WTC11 (cell line): ENCODE data around the gene STK39. TPM values are rescaled to one million over a fixed set of nuclear protein-coding genes. Genes with fewer than 3 reads are reported as not detected.

Experiments
- ATAC-seq: fragments of 200-7000 bp; cut with Tn5 transposase; 2 replicates; pipeline ENCODE4 v1.10.0; 2021; ENCODE audit warnings: mild to moderate bottlenecking, moderate library complexity
- CTCF ChIA-PET: fragments of 300-600 bp; sonication (Branson Sonifier 250); formaldehyde crosslinking; loops from one replicate; lab custom pipeline; 2021; ENCODE audit warnings: antibody characterized with exemption; lab: Charles Lee
- POLR2A ChIA-PET: fragments of 350-600 bp; sonication (Branson Sonifier 250); formaldehyde crosslinking; loops from one replicate; lab custom pipeline; 2021; ENCODE audit warnings: antibody characterized with exemption; lab: Charles Lee
- DNase-seq: peaks from one replicate; pipeline ENCODE4 v3.0.0; 2021; ENCODE audit warnings: low spot score
- H3K27ac Mint-ChIP-seq: 2 replicates; pipeline ENCODE4 v1.8.0; 2021; ENCODE audit warnings: mixed read lengths
- H3K27me3 Mint-ChIP-seq: 2 replicates; pipeline ENCODE4 v1.8.0; 2021; ENCODE audit warnings: low read depth, mild to moderate bottlenecking, moderate library complexity, mixed read lengths
- H3K36me3 Mint-ChIP-seq: 2 replicates; pipeline ENCODE4 v1.8.0; 2021; ENCODE audit warnings: mixed read lengths
- H3K4me1 Mint-ChIP-seq: 2 replicates; pipeline ENCODE4 v1.8.0; 2022; ENCODE audit warnings: mixed read lengths
- H3K4me3 Mint-ChIP-seq: 2 replicates; pipeline ENCODE4 v1.8.0; 2021; ENCODE audit warnings: mild to moderate bottlenecking, moderate library complexity, mixed read lengths
- H3K9me3 Mint-ChIP-seq: 2 replicates; pipeline ENCODE4 v1.8.0; 2021; ENCODE audit warnings: mixed read lengths
- AR ChIP-seq: fragments of 250-450 bp; sonication (Bioruptor Pico); IDR thresholded peaks from 2 replicates; pipeline ENCODE4 v1.9.0; 2021; ENCODE audit warnings: mild to moderate bottlenecking
- CBFB ChIP-seq: sonication (generic); formaldehyde crosslinking; IDR thresholded peaks from 2 replicates; pipeline ENCODE4 v1.8.1; 2022; ENCODE audit warnings: mild to moderate bottlenecking, low read depth, missing genetic modification reagents
- CREB1 ChIP-seq: sonication (generic); formaldehyde crosslinking; IDR thresholded peaks from 2 replicates; pipeline ENCODE4 v1.8.0; 2023; ENCODE audit warnings: mild to moderate bottlenecking, missing genetic modification reagents
- ESRRA ChIP-seq: sonication (generic); formaldehyde crosslinking; IDR thresholded peaks from 2 replicates; pipeline ENCODE4 v1.8.1; 2022; ENCODE audit warnings: mild to moderate bottlenecking, missing genetic modification reagents, borderline replicate concordance
- GABPB1 ChIP-seq: sonication (generic); formaldehyde crosslinking; IDR thresholded peaks from 2 replicates; pipeline ENCODE4 v1.8.1; 2023; ENCODE audit warnings: mild to moderate bottlenecking, missing genetic modification reagents
- NFYB ChIP-seq: sonication (generic); formaldehyde crosslinking; conservative IDR thresholded peaks from 2 replicates; pipeline ENCODE4 v1.8.0; 2022; ENCODE audit warnings: low read depth, missing genetic modification reagents
- STAT6 ChIP-seq: sonication (generic); formaldehyde crosslinking; conservative IDR thresholded peaks from 2 replicates; pipeline ENCODE4 v1.8.1; 2023; ENCODE audit warnings: mild to moderate bottlenecking, low read depth, missing genetic modification reagents, moderate library complexity
- ZBTB21 ChIP-seq: sonication (generic); formaldehyde crosslinking; IDR thresholded peaks from 2 replicates; pipeline ENCODE4 v1.8.1; 2023; ENCODE audit warnings: mild to moderate bottlenecking, missing genetic modification reagents, borderline replicate concordance
- ZNF138 ChIP-seq: sonication (generic); formaldehyde crosslinking; conservative IDR thresholded peaks from 2 replicates; pipeline ENCODE4 v1.8.1; 2022; ENCODE audit warnings: mild to moderate bottlenecking, moderate library complexity, missing genetic modification reagents
- ZNF317 ChIP-seq: sonication (generic); formaldehyde crosslinking; IDR thresholded peaks from 2 replicates; pipeline ENCODE4 v1.8.1; 2023; ENCODE audit warnings: low read depth, mild to moderate bottlenecking, moderate library complexity, missing genetic modification reagents, borderline replicate concordance
- ZNF671 ChIP-seq: fragments of 250-450 bp; sonication (Bioruptor Pico); IDR thresholded peaks from 2 replicates; pipeline ENCODE4 v1.8.0; 2021; ENCODE audit warnings: mild to moderate bottlenecking
- total RNA-seq: library from RNA; stranded (reverse); gene quantifications from 3 replicates; pipeline ENCODE4 v1.2.3, GENCODE V29; 2021
- TF ChIP-seq, protein P1 (sequence below): sonication (generic); formaldehyde crosslinking; IDR thresholded peaks from 2 replicates; pipeline ENCODE4 v1.8.0; 2023; ENCODE audit warnings: missing genetic modification reagents, mild to moderate bottlenecking, borderline replicate concordance
- TF ChIP-seq, protein P2 (sequence below): sonication (generic); formaldehyde crosslinking; IDR thresholded peaks from 2 replicates; pipeline ENCODE4 v1.8.0; 2022; ENCODE audit warnings: mild to moderate bottlenecking, missing genetic modification reagents
- TF ChIP-seq, protein P3 (sequence below): fragments of 250-450 bp; sonication (Bioruptor Pico); IDR thresholded peaks from 2 replicates; pipeline ENCODE4 v1.9.0; 2021; ENCODE audit warnings: mild to moderate bottlenecking

The STK39 gene
- total RNA-seq, 1 experiment from 2014 or later, result 20.5 TPM

DNA sequence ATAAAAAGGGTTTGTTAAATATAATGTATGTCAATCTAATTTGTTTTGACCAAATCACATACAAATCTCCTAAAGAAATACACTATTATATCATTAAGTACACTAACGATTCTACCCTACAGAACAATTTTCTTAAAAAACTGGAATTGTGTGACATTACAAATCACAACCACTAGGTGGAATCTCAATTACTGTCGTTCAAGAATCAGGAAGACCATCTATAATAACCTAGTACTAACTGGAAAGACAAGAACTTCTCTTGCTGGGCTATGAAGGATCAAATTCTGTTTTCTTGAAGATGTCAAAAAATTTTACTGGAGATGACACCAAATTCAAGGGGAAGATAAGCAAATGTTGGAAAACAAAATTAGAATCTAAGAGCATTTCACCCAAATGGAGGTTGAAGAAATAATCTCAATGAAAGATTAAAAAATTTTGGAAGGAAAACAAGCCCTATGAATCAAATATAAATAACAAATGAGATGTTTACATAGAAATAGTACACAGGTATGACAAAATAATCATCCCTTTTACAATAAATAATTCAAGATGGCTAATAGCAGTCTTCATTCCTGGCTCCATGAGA is 110.9 kb downstream of the STK39 start (continued):
- TF ChIP-seq, protein P1, sequence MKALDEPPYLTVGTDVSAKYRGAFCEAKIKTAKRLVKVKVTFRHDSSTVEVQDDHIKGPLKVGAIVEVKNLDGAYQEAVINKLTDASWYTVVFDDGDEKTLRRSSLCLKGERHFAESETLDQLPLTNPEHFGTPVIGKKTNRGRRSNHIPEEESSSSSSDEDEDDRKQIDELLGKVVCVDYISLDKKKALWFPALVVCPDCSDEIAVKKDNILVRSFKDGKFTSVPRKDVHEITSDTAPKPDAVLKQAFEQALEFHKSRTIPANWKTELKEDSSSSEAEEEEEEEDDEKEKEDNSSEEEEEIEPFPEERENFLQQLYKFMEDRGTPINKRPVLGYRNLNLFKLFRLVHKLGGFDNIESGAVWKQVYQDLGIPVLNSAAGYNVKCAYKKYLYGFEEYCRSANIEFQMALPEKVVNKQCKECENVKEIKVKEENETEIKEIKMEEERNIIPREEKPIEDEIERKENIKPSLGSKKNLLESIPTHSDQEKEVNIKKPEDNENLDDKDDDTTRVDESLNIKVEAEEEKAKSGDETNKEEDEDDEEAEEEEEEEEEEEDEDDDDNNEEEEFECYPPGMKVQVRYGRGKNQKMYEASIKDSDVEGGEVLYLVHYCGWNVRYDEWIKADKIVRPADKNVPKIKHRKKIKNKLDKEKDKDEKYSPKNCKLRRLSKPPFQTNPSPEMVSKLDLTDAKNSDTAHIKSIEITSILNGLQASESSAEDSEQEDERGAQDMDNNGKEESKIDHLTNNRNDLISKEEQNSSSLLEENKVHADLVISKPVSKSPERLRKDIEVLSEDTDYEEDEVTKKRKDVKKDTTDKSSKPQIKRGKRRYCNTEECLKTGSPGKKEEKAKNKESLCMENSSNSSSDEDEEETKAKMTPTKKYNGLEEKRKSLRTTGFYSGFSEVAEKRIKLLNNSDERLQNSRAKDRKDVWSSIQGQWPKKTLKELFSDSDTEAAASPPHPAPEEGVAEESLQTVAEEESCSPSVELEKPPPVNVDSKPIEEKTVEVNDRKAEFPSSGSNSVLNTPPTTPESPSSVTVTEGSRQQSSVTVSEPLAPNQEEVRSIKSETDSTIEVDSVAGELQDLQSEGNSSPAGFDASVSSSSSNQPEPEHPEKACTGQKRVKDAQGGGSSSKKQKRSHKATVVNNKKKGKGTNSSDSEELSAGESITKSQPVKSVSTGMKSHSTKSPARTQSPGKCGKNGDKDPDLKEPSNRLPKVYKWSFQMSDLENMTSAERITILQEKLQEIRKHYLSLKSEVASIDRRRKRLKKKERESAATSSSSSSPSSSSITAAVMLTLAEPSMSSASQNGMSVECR (CRISPR knock-in tag), result no peak

DNA sequence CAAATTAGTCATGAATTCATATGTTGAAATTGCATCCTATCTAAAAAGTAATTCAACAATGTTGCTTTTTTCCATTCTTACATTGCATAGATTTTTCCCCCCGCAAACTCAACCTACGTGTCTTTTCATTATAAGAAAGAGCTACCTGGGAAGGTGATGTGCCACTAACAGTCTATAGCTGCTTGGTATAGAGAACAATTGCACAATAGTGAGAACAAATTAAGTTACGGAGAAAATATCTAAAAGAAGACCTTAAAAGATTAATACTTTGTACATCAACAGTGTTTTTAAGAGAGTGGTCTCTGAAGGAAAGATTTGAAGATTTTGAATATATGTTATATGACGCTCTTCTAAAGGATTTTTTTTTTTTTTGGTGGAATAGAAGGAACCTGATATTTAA is 111.8 kb downstream of the STK39 start:
- POLR2A ChIA-PET, result interaction anchor here (0.6 kb wide), 1 partner anchor 44 kb away, joined by 3 read pairs; no protein-coding TSS in a partner anchor
- Mint-ChIP-seq H3K4me1 (peaks cover 46% of the 10 kb centered on the region), H3K9me3 (no peaks in the 10 kb centered on the region), H3K4me3 (no peak overlapping the region), H3K27me3 (no peaks in the 10 kb centered on the region)
- DNase-seq, result no peak
- CTCF ChIA-PET, result interaction anchor here (0.6 to 1.7 kb wide), 5 partner anchors 17 to 1776 kb away, joined by 3 to 10 read pairs (median 4); no protein-coding TSS in a partner anchor
- TF ChIP-seq ESRRA (CRISPR knock-in tag), result no peak
- TF ChIP-seq AR (CRISPR knock-in tag), result no peak
- no peak for TF ChIP-seq ZNF671 (CRISPR knock-in tag)
- no peak for TF ChIP-seq STAT6 (CRISPR knock-in tag)
- no peak for TF ChIP-seq CBFB (CRISPR knock-in tag)
- TF ChIP-seq ZBTB21 (CRISPR knock-in tag), result no peak
- TF ChIP-seq GABPB1, result no peak
- TF ChIP-seq NFYB (CRISPR knock-in tag), result no peak
- TF ChIP-seq, protein P2, sequence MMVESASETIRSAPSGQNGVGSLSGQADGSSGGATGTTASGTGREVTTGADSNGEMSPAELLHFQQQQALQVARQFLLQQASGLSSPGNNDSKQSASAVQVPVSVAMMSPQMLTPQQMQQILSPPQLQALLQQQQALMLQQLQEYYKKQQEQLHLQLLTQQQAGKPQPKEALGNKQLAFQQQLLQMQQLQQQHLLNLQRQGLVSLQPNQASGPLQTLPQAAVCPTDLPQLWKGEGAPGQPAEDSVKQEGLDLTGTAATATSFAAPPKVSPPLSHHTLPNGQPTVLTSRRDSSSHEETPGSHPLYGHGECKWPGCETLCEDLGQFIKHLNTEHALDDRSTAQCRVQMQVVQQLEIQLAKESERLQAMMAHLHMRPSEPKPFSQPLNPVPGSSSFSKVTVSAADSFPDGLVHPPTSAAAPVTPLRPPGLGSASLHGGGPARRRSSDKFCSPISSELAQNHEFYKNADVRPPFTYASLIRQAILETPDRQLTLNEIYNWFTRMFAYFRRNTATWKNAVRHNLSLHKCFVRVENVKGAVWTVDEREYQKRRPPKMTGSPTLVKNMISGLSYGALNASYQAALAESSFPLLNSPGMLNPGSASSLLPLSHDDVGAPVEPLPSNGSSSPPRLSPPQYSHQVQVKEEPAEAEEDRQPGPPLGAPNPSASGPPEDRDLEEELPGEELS (CRISPR knock-in tag), result no peak
- TF ChIP-seq CREB1 (CRISPR knock-in tag), result no peak
- TF ChIP-seq ZNF317 (CRISPR knock-in tag), result no peak
- TF ChIP-seq, protein P3, sequence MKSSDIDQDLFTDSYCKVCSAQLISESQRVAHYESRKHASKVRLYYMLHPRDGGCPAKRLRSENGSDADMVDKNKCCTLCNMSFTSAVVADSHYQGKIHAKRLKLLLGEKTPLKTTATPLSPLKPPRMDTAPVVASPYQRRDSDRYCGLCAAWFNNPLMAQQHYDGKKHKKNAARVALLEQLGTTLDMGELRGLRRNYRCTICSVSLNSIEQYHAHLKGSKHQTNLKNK, result no peak
- no peak for TF ChIP-seq ZNF138 (CRISPR knock-in tag)
- TF ChIP-seq, all 79 proteins: peak for 0
- Mint-ChIP-seq H3K36me3 (no peaks in the 10 kb centered on the region), H3K27ac (no peak overlapping the region; the same call in 1 of the 2 replicates)
- no peak for ATAC-seq
